Measurements from ENCODE around the gene PHF21B.
"Not testable (repeated sequence)": the region's sequence is repeated elsewhere in the genome, so short reads cannot be mapped to it uniquely, and the experiment has no call there.

Gene PHF21B

GRCh38 chr22:44915441-44915840 is 94.4 kb downstream of the PHF21B start:
- DNase-seq = no peak

GRCh38 chr22:44914026-44914721 is 95.6 kb downstream of the PHF21B start:
- no peak for DNase-seq

GRCh38 chr22:44913198-44913983 is 96.4 kb downstream of the PHF21B start:
- DNase-seq = no peak

- DNase-seq = no peak
These were observed 100.6 kb downstream of the PHF21B start for GRCh38 chr22:44909241-44909640.

GRCh38 chr22:44907765-44908737 is 101.8 kb downstream of the PHF21B start:
- DNase-seq = no peak

- no peak for DNase-seq
These were observed 102.7 kb downstream of the PHF21B start for GRCh38 chr22:44906999-44907644.

GRCh38 chr22:44906248-44906936 is 103.4 kb downstream of the PHF21B start:
- no peak for DNase-seq

- DNase-seq = not testable (repeated sequence)
These were observed 105.2 kb downstream of the PHF21B start for GRCh38 chr22:44904492-44905152.

- DNase-seq = not testable (repeated sequence)
These were observed 106.6 kb downstream of the PHF21B start for GRCh38 chr22:44903164-44903563.

- no peak for DNase-seq
These were observed 108.5 kb downstream of the PHF21B start for GRCh38 chr22:44901301-44901700.

GRCh38 chr22:44898236-44898635 is 111.6 kb downstream of the PHF21B start:
- peak; percentile 2 for DNase-seq

GRCh38 chr22:44895296-44896055 is 114.3 kb downstream of the PHF21B start:
- DNase-seq = no peak

GRCh38 chr22:44894782-44895181 is 115.0 kb downstream of the PHF21B start:
- no peak for DNase-seq

- no peak for DNase-seq
These were observed 115.5 kb downstream of the PHF21B start for GRCh38 chr22:44894321-44894720.

GRCh38 chr22:44893731-44894080 is 116.1 kb downstream of the PHF21B start:
- DNase-seq = no peak

GRCh38 chr22:44892803-44893730 is 116.7 kb downstream of the PHF21B start:
- no peak for DNase-seq

- DNase-seq = no peak
These were observed 117.6 kb downstream of the PHF21B start for GRCh38 chr22:44892243-44892642.

GRCh38 chr22:44891791-44892190 is 118.0 kb downstream of the PHF21B start:
- DNase-seq = no peak

GRCh38 chr22:44891293-44891747 is 118.5 kb downstream of the PHF21B start:
- DNase-seq = no peak

All from activated CD8-positive, alpha-beta memory T cell treated with anti-CD3 and anti-CD28 coated beads, Interleukin-2, amount 50 U/mL, for 4 hours (primary cell).